Astrocyte (in vitro differentiated cells and primary cell): ENCODE results near the gene RCOR3. TPM values are rescaled to one million over a fixed set of nuclear protein-coding genes. Genes with fewer than 3 reads are reported as not detected.
"Not testable (repeated sequence)": the region's sequence is repeated elsewhere in the genome, so short reads cannot be mapped to it uniquely, and the experiment has no call there.

Source experiments
- DNase-seq: peaks from one replicate; pipeline ENCODE4 v3.0.0-alpha.2; 2010; ENCODE audit warnings: low read depth
- FAIRE-seq: peaks from 2 replicates; lab custom pipeline; 2011; peaks lifted over from hg19 to GRCh38; lab: Jason Lieb, UNC
- H2AFZ ChIP-seq: 2 replicates; pipeline ENCODE4 v1.6.0; 2012; ENCODE audit warnings: low read depth, low read length, inconsistent platforms
- H3K27ac ChIP-seq: 2 replicates; pipeline ENCODE4 v1.5.1; 2011; ENCODE audit warnings: low read depth, low read length, inconsistent platforms
- H3K27me3 ChIP-seq: 2 replicates; pipeline ENCODE4 v1.6.0; 2011; ENCODE audit warnings: low read length, inconsistent platforms; ENCODE audit not compliant: insufficient read depth
- H3K36me3 ChIP-seq: 2 replicates; pipeline ENCODE4 v1.5.1; 2011; ENCODE audit warnings: low read length, inconsistent platforms; ENCODE audit not compliant: insufficient read depth
- H3K4me1 ChIP-seq: 2 replicates; pipeline ENCODE4 v1.5.1; 2011; ENCODE audit warnings: low read length, inconsistent platforms; ENCODE audit not compliant: insufficient read depth
- H3K4me2 ChIP-seq: 2 replicates; pipeline ENCODE4 v1.6.0; 2012; ENCODE audit warnings: low read length, inconsistent platforms
- H3K4me3 ChIP-seq: 2 replicates; pipeline ENCODE4 v1.5.1; 2011; ENCODE audit warnings: low read depth, mild to moderate bottlenecking, low read length, inconsistent platforms; ENCODE audit not compliant: insufficient read depth
- H3K79me2 ChIP-seq: 2 replicates; pipeline ENCODE4 v1.6.0; 2012; ENCODE audit warnings: mild to moderate bottlenecking, low read length, inconsistent platforms; ENCODE audit not compliant: insufficient read depth
- H3K9ac ChIP-seq: 2 replicates; pipeline ENCODE4 v1.6.0; 2012; ENCODE audit warnings: mild to moderate bottlenecking, low read length, inconsistent platforms
- H3K9me3 ChIP-seq: 2 replicates; pipeline ENCODE4 v1.5.1; 2012; ENCODE audit warnings: low read depth, mild to moderate bottlenecking, low read length, inconsistent platforms; ENCODE audit not compliant: insufficient read depth
- H4K20me1 ChIP-seq: 2 replicates; pipeline ENCODE4 v1.6.0; 2012; ENCODE audit warnings: low read length, inconsistent platforms; ENCODE audit not compliant: insufficient read depth
- H3K27ac Mint-ChIP-seq: one replicate; pipeline ENCODE4 v1.8.0; 2021; ENCODE audit warnings: mild to moderate bottlenecking, mixed read lengths; ENCODE audit not compliant: unreplicated experiment
- H3K27me3 Mint-ChIP-seq: one replicate; pipeline ENCODE4 v1.8.0; 2021; ENCODE audit warnings: low read depth, mixed read lengths; ENCODE audit not compliant: unreplicated experiment
- H3K36me3 Mint-ChIP-seq: one replicate; pipeline ENCODE4 v1.8.0; 2021; ENCODE audit warnings: low read depth, mixed read lengths; ENCODE audit not compliant: unreplicated experiment
- H3K4me1 Mint-ChIP-seq: one replicate; pipeline ENCODE4 v1.8.0; 2021; ENCODE audit warnings: low read depth, mixed read lengths; ENCODE audit not compliant: unreplicated experiment
- H3K4me3 Mint-ChIP-seq: one replicate; pipeline ENCODE4 v1.8.0; 2021; ENCODE audit warnings: mild to moderate bottlenecking, moderate library complexity, mixed read lengths; ENCODE audit not compliant: unreplicated experiment
- H3K9me3 Mint-ChIP-seq: one replicate; pipeline ENCODE4 v1.8.0; 2021; ENCODE audit warnings: mild to moderate bottlenecking, mixed read lengths; ENCODE audit not compliant: unreplicated experiment
- EZH2 ChIP-seq: IDR thresholded peaks from 2 replicates; pipeline ENCODE4 v1.6.1; 2012; ENCODE audit warnings: mild to moderate bottlenecking, low read length, inconsistent platforms; ENCODE audit not compliant: insufficient read depth
- total RNA-seq: library from RNA; stranded (reverse); gene quantifications from 2 replicates; pipeline ENCODE4 v1.2.1, GENCODE V29; 2021
- TF ChIP-seq, protein P1 (sequence below): IDR thresholded peaks from 2 replicates; pipeline ENCODE4 v1.5.1; 2011; ENCODE audit warnings: low read depth, mild to moderate bottlenecking, inconsistent platforms, low read length, moderate library complexity; ENCODE audit not compliant: insufficient read depth

Gene RCOR3
- total RNA-seq, 1 donor from 2014 or later = 68.2 TPM

DNA sequence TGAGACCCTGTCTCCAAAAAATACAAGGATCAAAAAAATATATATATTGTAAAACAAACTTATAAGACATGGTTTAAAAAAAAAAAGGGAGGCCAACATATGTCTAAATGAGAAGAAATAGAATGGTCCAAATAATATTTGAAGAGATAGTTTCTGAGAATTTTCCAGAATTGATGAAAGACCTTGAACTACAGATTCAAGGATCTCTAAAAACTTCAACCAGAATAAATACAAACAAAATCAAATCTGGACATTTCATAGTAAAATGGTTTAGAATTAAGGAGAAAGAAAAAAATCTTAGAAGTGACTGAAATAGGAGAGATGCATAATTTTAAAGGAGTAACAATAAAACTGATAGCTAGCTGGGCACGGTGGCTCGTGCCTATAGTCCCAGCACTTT lies 45.5 kb upstream of the RCOR3 start:
- Mint-ChIP-seq H3K4me3 (no peak overlapping the region), H3K27me3 (peaks cover 2% of the 10 kb centered on the region), H3K27ac (no peak overlapping the region), H3K9me3 (peaks cover 4% of the 10 kb centered on the region), H3K4me1 (no peaks in the 10 kb centered on the region), H3K36me3 (no peaks in the 10 kb centered on the region)
- no peaks in the 10 kb centered on the region for H3K9me3 ChIP-seq
- no peak overlapping the region for H3K4me3 ChIP-seq
- TF ChIP-seq, protein P1, sequence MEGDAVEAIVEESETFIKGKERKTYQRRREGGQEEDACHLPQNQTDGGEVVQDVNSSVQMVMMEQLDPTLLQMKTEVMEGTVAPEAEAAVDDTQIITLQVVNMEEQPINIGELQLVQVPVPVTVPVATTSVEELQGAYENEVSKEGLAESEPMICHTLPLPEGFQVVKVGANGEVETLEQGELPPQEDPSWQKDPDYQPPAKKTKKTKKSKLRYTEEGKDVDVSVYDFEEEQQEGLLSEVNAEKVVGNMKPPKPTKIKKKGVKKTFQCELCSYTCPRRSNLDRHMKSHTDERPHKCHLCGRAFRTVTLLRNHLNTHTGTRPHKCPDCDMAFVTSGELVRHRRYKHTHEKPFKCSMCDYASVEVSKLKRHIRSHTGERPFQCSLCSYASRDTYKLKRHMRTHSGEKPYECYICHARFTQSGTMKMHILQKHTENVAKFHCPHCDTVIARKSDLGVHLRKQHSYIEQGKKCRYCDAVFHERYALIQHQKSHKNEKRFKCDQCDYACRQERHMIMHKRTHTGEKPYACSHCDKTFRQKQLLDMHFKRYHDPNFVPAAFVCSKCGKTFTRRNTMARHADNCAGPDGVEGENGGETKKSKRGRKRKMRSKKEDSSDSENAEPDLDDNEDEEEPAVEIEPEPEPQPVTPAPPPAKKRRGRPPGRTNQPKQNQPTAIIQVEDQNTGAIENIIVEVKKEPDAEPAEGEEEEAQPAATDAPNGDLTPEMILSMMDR = no peak
- TF ChIP-seq EZH2 = no peak
- H3K9ac ChIP-seq = no peak overlapping the region
- no peak overlapping the region for H2AFZ ChIP-seq
- no peak for DNase-seq
- no peaks in the 10 kb centered on the region for H3K36me3 ChIP-seq
- H3K4me1 ChIP-seq = no peaks in the 10 kb centered on the region
- no peaks in the 10 kb centered on the region for H4K20me1 ChIP-seq
- H3K27me3 ChIP-seq = no peaks in the 10 kb centered on the region
- no peak for FAIRE-seq
- H3K27ac ChIP-seq = no peak overlapping the region
- H3K79me2 ChIP-seq = no peaks in the 10 kb centered on the region
- H3K4me2 ChIP-seq = no peak overlapping the region

DNA sequence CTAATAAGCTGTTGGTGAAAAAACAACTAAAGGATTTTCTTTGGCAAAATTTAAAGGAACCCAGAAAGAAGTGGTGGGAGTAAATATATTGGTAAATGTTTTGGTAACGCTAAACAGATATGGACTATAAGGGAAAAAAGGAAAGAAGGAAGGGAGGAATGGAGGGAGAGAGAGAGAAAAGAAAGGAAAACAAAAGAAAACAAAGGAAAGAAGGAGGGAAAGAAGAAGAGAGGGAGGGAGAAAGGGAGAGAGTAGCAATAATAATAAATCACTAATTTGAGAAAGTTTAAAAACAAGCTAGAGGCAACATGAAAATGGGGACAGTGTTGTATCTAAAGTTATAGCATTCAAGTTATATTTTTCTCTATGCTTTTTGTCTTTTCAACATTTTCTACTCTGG lies 43.6 kb upstream of the RCOR3 start:
- Mint-ChIP-seq H3K27ac (no peak overlapping the region), H3K36me3 (no peaks in the 10 kb centered on the region), H3K27me3 (peaks cover 2% of the 10 kb centered on the region), H3K4me1 (no peaks in the 10 kb centered on the region), H3K9me3 (peaks cover 5% of the 10 kb centered on the region), H3K4me3 (no peak overlapping the region)
- H3K27ac ChIP-seq = no peak overlapping the region
- H3K27me3 ChIP-seq = no peaks in the 10 kb centered on the region
- no peaks in the 10 kb centered on the region for H3K9me3 ChIP-seq
- no peak overlapping the region for H3K9ac ChIP-seq
- TF ChIP-seq, protein P1 = no peak
- no peak for TF ChIP-seq EZH2
- DNase-seq (no peak), FAIRE-seq (no peak)
- no peaks in the 10 kb centered on the region for H4K20me1 ChIP-seq
- H2AFZ ChIP-seq = no peak overlapping the region
- H3K4me2 ChIP-seq = no peak overlapping the region
- H3K36me3 ChIP-seq = no peaks in the 10 kb centered on the region
- no peak overlapping the region for H3K4me3 ChIP-seq
- H3K79me2 ChIP-seq = no peaks in the 10 kb centered on the region
- no peaks in the 10 kb centered on the region for H3K4me1 ChIP-seq

DNA sequence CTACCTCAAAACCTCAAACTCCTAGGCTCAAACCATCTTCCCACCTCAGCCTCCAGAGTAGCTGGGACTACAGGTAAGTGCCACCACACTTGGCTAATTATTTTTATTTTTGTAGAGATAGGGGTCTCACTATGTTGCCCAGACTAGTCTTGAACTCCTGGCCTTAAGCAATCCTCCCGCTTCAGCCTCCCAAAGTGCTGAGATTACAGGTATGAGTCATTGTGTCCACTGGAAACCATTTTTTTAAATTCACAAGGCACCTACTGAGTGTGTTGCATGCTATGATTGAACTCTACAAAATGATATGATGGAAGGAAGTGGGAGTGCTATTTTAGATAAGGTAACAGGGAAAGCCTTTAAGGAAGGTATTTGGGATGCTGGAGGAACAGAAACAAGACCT lies 41.8 kb upstream of the RCOR3 start:
- no peaks in the 10 kb centered on the region for H3K4me1 Mint-ChIP-seq
- no peak overlapping the region for H3K4me2 ChIP-seq
- H4K20me1 ChIP-seq = no peaks in the 10 kb centered on the region
- no peaks in the 10 kb centered on the region for H3K36me3 ChIP-seq
- H3K4me1 ChIP-seq = no peaks in the 10 kb centered on the region
- peaks cover 2% of the 10 kb centered on the region for H3K27me3 Mint-ChIP-seq
- H3K27ac Mint-ChIP-seq = no peak overlapping the region
- no peaks in the 10 kb centered on the region for H3K79me2 ChIP-seq
- no peak for TF ChIP-seq EZH2
- TF ChIP-seq, protein P1 = no peak
- H3K9me3 ChIP-seq = no peaks in the 10 kb centered on the region
- no peak overlapping the region for H3K27ac ChIP-seq
- H2AFZ ChIP-seq = no peak overlapping the region
- no peak for DNase-seq
- FAIRE-seq = no peak
- H3K36me3 Mint-ChIP-seq = no peaks in the 10 kb centered on the region
- no peak overlapping the region for H3K4me3 ChIP-seq
- H3K27me3 ChIP-seq = no peaks in the 10 kb centered on the region
- no peak overlapping the region for H3K9ac ChIP-seq
- no peak overlapping the region for H3K4me3 Mint-ChIP-seq
- peaks cover 7% of the 10 kb centered on the region for H3K9me3 Mint-ChIP-seq

DNA sequence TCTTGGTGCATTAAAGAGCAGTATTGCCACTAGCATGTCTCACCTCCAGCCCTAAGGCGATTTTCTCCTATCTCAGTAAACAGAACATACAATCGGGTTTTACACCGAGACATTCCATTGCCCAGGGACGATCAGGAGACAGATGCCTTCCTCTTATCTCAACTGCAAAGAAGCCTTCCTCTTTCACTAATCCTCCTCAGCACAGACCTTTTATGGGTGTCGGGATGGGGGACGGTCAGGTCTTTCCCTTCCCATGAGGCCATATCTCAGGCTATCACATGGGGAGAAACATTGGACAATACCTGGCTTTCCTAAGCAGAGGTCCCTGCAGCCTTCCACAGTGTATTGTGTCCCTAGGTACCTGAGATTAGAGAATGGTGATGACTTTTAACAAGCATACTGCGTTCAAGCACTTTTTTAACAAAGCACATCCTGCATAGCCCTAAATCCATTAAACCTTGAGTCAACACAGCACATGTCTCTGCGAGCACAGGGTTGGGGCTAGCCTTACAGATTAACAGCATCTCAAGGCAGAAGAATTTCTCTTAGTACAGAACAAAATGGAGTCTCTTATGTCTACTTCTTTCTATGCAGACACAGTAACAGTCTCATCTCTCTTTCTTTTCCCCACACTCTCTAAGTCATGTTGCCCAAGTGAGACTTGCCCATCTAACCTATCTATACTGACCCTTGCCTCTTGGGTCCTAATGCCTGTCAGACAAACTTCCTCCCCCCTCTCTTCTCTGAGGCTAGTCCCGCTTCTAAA lies 36.5 kb upstream of the RCOR3 start:
- not testable (repeated sequence) for H3K9me3 Mint-ChIP-seq, H3K27me3 ChIP-seq, H3K4me1 ChIP-seq, FAIRE-seq, H3K4me3 ChIP-seq, H3K27me3 Mint-ChIP-seq, H3K4me1 Mint-ChIP-seq, H2AFZ ChIP-seq, H3K27ac ChIP-seq, H3K79me2 ChIP-seq, H3K9ac ChIP-seq, H3K27ac Mint-ChIP-seq, H3K4me2 ChIP-seq, H3K9me3 ChIP-seq, DNase-seq, H4K20me1 ChIP-seq, H3K36me3 Mint-ChIP-seq, H3K36me3 ChIP-seq, H3K4me3 Mint-ChIP-seq
